NCI-H1436 treated with DMSO at 0.1 percent for 48 hours (cell line): ENCODE measurements around the gene EPHA4.

Experiments
- DNase-seq: peaks from one replicate; lab custom pipeline; 2025; lab: John Stamatoyannopoulos, UW

Gene EPHA4

DNA sequence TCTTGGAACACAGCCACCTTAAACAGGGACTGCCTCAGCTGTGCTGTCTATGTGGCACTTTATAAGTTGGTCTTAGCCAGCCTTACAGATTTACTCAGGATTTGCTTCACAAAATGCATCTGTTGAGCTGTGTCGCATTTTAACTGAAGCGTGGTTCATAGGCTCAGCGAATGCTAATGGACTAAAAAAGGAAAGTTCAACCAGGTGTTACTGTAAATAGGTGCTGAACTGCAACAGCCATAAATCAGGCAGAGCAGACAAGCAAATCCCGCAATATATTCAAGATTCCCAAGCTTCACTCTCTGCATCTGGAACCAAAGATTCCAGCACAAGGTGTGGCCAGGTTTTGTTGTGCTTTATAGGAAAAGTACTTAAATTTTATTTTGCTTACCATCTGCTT lies 130.0 kb downstream of the EPHA4 start:
- no peak for DNase-seq

DNA sequence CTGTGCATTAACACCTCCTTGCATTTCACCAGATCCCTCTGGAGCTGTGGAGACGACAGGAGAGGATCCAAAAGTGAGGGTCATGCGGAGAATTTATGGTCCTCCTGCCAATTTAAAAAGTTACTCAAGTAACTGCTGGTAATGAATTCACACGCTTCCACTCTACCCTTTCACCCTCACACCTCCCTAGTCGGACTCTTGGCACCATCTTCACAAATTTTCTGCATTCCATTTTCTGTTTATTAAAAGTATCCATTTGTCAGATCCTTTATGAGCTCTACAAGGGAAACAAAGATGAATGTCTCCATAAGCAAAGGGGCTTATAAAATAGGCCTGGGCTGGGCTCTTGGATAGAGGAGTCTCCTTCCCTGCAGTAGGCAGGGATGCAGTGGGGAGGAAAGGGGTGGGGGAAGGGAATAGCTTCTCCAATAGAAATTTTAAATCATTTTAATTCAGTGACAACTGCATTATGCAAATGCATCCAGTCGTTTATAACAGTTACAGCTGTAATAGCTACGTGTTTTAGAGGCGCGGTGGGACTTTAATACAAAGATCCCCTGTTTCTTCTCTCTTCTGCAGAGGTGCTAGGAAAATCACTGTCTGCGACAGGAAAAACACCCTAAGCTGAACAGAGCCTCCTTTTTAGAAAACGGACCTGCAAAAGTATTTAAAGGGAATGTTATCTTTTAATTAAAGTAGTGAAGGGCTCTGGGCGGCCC lies 132.2 kb downstream of the EPHA4 start:
- DNase-seq: no peak

DNA sequence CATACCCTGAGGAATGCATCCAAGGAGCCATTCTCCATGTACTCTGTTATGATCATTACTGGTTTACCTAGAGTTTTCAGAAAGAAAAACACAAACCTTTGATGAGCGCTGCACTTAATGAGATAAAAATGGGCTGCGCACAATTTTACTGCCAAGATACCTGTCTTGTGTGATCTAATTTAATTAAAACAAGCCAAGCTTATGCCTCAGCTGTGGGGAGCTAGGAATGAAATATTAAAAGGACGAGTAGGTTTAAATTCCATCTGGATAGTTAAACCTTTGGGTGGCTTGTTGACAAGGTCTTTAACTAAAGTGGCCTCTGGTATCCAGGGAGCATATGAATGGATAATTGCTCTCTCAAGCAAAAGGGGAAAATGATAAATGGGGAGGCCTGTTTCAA lies 135.0 kb downstream of the EPHA4 start:
- DNase-seq: no peak

DNA sequence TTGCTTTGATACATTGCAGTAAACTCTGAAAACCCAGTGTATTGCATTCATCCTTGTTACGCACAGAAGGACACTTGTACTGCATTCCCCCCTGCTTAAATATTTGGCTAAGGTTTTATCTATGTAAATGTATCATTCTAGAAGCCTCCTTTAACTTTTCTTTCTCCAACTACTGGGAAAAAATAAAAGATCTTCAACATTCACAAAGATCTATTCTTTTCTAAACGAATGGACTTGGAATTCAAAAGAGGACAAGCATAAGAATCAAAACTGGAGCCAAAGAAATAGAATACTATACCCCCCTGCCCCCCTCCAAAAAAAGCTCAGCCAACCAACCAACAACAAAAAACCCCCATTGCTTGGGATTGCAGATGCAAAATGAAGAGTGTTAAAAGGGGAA lies 136.9 kb downstream of the EPHA4 start:
- no peak for DNase-seq

- no peak for DNase-seq
Observed at GRCh38 chr2:221434142-221434541, 138.0 kb downstream of the EPHA4 start.

- DNase-seq: peak; percentile 93
Observed at GRCh38 chr2:221431477-221431876, 140.6 kb downstream of the EPHA4 start.

DNA sequence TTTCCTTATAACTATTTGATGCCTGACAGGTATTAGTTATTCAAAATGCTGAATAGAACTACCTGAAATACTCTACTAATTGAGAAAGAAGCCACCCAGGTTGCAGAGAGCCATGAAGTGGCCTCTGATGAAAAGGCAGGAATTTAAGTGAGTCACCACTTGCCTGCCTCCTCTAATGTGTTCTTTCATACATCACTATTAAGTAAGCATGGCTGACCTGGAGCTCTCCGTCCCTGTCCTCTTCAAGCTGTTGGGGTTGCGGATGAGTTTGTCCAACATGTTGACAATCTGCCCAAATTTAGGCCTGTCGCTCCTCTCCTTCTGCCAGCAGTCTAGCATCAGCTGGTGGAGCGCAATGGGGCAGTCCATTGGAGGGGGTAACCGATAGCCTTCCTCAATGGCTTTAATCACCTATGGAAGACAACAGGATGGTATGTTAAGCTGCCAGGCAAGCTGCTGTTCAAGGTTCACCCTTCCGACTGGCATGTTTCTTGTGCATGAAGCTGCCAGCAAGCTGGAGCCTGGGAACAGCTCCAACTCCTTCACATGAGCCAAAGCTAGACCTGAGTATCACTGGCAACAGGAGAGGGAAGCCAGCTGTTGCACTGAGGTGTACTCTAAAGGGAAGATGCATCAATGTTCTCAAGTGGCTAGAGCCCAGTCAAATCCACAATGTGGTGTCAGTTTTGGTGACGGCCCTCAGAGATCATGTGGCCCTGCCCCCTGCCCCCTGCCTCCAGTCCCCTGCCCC lies 142.2 kb downstream of the EPHA4 start:
- DNase-seq: no peak

DNA sequence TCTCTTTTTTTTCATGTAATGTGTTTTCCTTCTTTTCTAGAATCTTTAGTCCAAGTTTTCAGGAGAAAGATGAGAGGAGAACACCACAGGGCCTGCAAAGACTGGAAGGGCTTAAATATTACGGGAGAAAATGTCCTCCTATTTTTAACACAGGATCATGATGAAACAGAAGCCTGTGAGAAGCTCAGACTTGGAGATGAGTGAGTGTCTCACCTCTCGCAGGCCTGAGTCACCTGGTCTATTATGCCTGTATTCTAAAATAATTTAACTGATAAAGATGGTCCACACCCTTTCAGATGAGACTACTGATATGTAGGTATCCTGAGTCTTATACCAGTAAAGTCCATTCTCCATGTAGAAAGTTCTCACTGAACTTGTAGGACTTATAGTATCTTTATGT lies 143.2 kb downstream of the EPHA4 start:
- no peak for DNase-seq

- DNase-seq: no peak
Observed at GRCh38 chr2:221426929-221427328, 145.2 kb downstream of the EPHA4 start.

- no peak for DNase-seq
Observed at GRCh38 chr2:221425891-221426290, 146.2 kb downstream of the EPHA4 start.

GRCh38 chr2:221425353-221425752 lies 146.8 kb downstream of the EPHA4 start:
- no peak for DNase-seq

DNA sequence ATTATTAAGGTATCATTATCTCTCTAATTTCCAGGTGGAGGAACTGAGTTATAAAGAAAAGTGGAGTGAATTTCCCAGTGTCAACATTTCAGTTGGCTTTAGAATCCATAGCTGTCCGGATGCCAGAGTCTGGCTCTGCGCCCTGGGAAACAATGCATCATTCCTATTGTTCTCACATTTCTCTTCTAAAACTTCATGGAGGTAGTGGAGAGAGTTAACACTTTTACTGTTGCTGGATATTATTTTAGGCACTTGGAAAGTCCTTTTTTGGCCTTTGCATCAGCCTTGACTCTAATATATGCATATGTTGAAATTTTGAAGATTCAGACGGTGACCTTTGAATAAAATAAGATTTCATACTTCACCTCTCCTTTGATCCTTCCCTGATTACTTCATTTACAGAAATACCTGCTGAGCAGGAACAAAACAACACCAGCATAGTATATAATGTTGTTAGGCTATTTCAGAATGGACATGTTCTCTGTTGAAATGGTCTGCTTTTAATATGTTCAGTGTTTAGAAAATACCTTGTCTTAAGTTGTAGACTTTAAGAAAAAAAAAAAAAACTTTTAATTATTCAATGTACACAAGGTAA lies 148.8 kb downstream of the EPHA4 start:
- DNase-seq: no peak

DNA sequence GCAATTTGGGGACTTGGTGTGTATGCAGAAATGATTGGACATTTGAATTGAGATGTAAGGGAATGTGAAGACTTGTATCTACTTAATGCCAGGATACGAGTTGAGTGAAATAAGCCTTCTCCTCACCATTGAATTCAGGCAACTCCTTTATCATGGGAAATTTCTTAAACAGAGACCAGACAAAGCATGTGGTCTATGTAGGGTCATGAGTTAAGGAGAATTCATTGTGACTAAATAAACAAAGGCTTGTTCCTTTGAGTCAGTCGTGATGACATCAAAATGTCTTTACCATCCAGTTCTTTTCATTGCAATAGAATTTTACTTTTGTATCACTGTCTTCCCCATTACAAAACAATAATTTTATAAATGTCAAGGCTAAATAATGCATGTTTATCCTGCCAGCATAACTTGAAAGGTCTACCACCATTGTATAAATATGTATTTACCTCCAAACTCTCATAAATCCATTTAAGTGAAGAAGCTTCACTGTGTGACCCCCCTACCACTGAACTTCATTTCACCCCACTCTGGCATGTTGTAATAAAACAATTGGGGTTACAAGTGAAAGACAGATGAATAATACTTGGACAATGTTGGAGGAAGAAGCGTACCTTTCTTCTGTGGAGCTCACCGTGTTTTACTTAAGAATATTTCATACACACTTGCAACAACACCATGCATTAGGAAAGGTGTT lies 149.4 kb downstream of the EPHA4 start:
- no peak for DNase-seq

DNA sequence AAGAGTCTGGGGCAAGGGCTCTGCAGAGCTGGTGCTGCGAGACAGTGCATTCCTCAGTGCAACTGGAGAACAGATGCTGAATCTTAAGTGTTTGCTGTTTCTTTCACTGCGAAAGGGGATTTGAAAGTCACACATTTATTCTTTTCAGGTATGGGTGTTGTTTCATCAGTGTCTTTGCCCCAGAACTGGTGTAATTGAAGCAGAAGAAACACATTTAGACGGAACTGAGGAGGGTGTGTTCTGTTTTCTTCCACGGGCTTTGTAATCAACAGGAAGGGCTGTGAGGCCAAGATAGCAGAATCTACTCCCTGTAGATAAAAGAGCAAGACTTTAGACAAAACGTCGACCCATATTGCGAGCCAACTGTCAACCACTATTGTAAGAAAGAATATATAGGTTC lies 151.9 kb downstream of the EPHA4 start:
- DNase-seq: no peak

GRCh38 chr2:221415789-221416188 lies 156.3 kb downstream of the EPHA4 start:
- DNase-seq: no peak

GRCh38 chr2:221412978-221413377 lies 159.1 kb downstream of the EPHA4 start:
- no peak for DNase-seq

- no peak for DNase-seq
Observed at GRCh38 chr2:221410487-221410886, 161.6 kb downstream of the EPHA4 start.

DNA sequence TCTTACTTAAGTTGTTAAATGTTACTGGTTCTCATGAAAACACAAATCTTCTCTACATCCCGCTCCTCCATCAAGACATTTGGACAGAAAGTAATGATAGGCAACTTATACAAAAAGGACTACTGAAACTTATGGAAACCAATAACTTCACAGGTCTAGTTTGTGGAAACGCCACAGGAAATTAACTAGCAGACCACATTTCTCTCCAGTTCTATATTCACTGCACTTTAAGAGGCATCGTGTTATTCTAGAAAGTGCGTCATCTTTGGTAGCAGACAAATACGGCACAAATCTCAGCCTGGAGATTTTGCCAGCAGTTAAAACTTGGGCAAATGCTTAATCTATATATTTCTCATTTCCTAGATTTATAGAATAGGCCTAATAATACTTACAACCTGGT lies 164.3 kb downstream of the EPHA4 start:
- no peak for DNase-seq

DNA sequence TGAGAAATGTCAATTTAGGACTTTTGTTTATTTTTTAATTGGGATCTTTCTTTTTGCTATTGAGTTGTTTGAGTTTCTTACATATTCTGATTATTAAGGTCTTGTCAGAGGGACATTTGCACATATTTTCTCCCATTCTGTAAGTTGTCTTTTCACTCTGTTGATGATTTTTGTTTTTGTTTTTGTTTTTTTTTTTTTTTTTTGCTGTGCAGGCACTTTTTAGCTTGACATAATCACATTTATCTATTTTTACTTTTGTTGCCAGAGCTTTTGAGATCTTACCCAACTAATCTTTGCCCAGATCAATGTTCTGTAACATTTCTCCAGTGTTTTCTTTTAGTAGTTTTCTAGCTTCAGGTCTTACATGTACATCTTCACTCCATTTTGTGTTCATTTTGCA lies 166.6 kb downstream of the EPHA4 start:
- DNase-seq: no peak

DNA sequence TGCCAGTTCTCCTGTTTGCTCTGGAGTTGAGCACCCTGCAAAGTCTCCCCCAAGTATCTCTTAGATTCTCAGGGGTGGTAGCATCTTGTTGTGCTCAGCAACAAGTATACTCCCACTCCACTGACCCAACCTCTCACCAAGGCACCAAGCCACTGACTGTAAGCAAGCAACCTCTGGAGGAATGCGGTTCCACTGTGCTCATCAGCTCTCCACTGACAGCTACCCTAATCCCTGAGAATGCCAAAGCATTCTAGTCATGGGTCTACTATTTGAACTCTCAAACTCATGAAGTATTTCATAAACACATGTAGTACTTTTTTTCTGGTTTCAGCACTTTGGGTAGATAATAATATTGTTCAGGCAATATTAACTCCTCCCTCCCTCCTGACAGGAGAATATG lies 170.0 kb downstream of the EPHA4 start:
- DNase-seq: no peak

DNA sequence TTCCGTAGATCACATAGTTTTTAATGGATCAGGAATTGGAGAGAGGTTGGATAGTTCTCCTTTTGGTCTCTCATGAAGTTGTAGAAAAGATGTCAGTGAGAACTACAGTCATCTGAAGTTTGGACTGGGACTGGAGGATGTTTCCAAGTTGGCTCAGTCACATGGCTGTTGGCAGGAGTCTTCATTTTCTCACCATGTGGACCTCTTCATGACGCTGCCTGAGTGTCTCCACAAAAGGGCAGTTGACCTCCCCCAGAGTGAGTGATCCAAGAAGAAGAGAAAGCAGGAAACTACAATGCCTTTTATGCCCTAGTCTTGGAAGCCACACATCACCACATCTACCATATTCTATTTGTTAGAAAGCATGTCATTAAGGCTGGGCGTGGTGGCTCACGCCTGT lies 171.7 kb downstream of the EPHA4 start:
- DNase-seq: no peak

DNA sequence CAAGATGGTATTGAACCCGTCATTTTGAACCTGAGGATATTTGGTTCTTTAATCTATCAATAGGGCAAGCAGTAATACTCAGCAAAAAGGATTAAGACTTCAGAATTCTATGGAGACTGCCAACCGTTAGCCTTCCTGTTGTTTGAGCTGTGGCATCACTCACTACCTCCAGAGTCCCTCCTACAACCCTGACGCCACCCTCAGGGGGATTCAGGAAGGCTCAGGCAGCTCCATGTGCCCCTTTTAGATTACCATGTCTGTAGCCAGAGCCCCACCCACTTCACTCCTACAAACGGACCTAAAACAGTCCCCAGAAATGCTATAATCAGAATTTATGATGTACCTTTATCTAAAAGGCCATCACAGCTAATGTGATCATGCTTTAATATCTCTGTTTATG lies 172.9 kb downstream of the EPHA4 start:
- DNase-seq: no peak

DNA sequence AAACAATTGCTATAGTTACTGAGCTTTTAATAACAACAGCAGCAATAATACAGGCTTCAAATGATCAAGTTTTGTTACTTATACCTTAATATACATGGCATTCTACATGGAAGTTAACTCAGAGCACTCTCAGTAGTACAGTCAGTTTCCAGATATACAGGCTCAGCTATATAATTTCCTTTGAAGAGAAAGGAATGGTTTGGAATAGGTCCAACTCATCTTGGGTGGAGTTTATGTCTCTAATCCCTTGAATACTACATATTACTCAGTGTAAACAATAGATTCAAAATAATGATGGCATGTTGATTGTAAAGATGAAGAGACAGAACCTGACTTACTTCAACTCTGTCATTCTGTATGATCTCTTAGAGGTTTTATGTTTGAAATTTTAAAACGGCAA lies 174.9 kb downstream of the EPHA4 start:
- DNase-seq: no peak
